Activated gamma-delta T cell treated with Interleukin-2 at 50 U/mL for 16 hours (primary cell): ENCODE results near the gene TMEM239.

Experiments used
- DNase-seq: peaks from one replicate; pipeline ENCODE4 v3.0.0-alpha.2; 2020

Gene TMEM239

DNA sequence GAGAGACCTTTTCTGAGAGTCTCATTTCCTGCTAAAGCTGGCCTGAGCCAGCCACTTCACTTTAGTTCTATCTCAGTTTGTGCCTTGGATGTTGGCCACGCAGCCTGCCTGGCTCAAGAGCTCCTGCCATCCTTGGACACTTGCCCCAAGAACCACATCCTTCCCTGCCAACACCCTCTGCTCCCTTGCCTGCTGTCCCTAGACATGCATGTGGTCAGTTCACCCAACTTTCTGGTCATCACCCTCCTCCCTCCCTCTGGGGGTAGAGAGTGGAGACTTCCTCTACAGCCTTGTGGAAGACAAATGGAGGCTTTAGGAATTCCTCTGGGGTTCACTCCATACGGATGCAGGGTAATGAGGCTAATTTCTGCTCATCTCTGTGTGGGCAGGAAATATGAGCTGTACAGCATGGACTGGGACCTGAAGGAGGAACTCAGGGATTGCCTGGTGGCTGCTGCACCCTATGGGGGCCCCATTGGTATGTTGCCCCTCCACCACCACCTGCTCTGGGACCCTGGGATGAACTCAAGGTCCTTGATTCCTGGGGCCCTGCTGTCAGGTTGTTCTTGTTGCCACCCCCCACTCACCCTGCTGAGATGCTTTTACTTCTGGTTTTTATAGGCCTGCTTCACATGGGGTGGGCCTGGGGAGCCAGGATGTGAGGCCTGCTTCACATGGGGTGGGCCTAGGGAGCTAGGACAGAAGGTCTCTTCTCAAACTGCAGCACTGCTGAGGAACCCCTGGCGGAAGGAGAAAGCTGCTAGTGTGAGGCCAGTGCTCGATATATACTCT lies 43.4 kb downstream of the TMEM239 start:
- no peak for DNase-seq

DNA sequence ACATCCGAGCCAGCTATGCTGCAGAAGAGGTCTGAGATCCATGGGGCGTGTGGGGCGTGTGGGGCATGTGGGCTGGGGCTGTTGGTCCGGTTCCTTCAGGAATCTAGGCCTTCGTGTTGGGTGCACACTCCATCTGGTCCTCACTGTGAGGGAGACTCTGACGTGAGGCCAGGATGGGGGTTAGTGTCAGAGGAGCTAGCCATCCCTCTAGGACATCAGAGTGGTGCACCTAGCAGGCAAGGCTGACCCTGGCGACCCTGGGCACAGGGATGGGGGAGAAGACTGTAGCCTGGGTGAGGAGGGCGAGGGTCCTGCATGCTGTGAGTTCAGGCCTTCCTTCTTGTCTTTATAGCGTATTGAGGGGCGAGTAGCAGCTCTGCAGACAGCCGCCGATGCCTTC lies 48.5 kb downstream of the TMEM239 start:
- DNase-seq: no peak

DNA sequence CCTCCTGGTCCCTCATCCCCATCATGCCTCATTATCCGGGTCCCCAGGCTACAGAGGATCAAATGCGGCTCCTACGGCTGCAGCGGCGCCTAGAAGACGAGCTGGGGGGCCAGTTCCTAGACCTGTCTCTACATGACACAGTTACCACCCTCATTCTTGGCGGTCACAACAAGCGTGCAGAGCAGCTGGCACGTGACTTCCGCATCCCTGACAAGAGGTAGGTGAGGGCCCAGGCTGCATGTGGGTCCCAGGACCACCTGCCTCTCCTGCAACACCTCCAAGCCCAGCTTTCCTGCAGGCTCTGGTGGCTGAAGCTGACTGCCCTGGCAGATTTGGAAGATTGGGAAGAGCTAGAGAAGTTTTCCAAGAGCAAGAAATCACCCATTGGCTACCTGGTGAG lies 48.9 kb downstream of the TMEM239 start:
- DNase-seq: no peak

DNA sequence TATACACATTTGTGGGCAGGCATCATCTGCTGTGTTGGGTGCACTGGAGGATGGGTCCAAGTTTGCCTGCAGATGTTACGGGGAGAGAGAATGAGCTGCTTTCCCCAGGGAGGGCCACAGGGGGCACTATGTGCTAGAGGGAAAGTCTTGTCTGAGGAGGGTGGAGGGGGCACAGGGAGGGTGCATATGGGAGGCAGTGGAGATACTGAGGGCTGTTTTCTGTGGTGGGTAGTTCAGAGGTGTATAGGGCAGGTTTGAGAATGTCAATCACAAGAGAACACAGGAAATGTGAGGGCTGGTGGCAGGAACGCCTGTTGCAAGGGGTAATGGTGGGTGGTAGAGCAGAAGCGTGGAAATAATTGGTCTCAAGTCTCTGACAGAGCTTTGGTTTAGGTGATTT lies 49.5 kb downstream of the TMEM239 start:
- no peak for DNase-seq

DNA sequence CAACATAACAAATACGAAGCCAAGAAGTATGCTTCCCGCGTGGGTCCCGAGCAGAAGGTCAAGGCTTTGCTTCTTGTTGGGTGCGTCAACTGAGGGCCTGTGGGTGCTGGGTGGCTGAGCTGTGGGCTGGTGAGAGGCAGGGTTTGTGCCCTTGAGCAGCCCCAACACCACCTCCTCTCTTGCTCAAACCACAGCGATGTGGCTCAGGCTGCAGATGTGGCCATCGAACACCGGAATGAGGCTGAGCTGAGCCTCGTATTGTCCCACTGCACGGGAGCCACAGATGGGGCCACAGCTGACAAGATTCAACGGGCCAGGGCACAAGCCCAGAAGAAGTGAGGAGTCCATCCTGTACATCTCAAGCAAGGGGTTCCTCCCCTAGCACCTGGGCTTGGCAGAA lies 50.1 kb downstream of the TMEM239 start:
- no peak for DNase-seq

DNA sequence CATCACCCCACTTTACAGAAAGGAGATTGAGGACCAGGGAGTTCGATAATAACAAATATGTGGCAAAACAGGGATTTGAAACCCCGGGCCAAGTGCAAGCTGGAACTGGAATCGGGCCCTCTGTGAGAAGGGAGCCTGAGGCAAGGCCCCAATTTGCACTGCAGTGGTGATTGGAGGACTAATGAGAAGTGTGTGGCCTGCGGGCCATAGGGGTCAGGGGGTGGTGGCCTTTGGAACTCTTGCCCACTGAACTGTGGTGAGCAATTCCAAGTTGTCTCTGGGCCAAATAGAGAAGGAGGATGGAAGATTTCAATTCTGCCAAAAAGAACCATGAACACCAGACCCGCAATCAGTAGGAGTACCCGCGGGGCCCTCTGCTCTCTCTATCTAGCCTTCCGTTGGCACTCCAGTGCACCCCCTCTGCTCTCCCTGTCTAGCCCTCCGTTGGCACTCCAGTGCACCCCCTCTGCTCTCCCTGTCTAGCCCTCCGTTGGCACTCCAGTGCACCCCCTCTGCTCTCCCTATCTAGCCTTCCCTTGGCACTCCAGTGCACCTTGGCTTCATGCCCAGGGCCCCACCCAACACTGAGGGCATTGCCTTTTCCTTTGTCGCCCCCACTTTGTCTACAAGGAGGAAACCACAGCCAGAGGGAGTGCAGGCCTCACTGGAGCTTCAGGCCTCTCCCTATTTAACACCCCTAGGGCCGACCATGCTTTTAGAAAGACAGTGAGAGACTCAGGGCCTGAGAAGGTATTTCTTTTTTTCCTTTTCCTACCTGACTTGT lies 51.1 kb downstream of the TMEM239 start:
- DNase-seq: no peak
